SK-N-SH (cell line): ENCODE measurements around the gene MAPT.

Experiments used
- CTCF ChIP-seq: fragments of 200-600 bp; sonication (generic); IDR thresholded peaks from 2 replicates; pipeline ENCODE4 v1.6.1; 2017; ENCODE audit warnings: antibody characterized with exemption, mild to moderate bottlenecking, moderate library complexity
- EP300 ChIP-seq, 2 experiments: IDR thresholded peaks; 2 replicates each; pipeline versions ENCODE4 v1.4.0 to v1.6.1; 2012; ENCODE audit warnings: borderline replicate concordance in 1 of 2, low read depth in 1 of 2, low read length in 1 of 2
- EZH2phosphoT487 ChIP-seq: fragments of 200-600 bp; sonication (generic); IDR thresholded peaks from 2 replicates; pipeline ENCODE4 v1.6.1; 2017; ENCODE audit warnings: low read depth, mixed run types, mild to moderate bottlenecking, antibody characterized with exemption, moderate library complexity, borderline replicate concordance
- FOSL2 ChIP-seq: IDR thresholded peaks from 2 replicates; pipeline ENCODE4 v1.4.0; 2012; ENCODE audit warnings: low read depth, mild to moderate bottlenecking, moderate library complexity, borderline replicate concordance
- GATA2 ChIP-seq: sonication (generic); formaldehyde crosslinking; IDR thresholded peaks from 2 replicates; pipeline ENCODE4 v1.5.0; 2020; ENCODE audit warnings: mild to moderate bottlenecking, missing genetic modification reagents
- MAX ChIP-seq: IDR thresholded peaks from 2 replicates; pipeline ENCODE4 v1.4.0; 2012; ENCODE audit warnings: low read depth
- MEF2A ChIP-seq: IDR thresholded peaks from 2 replicates; pipeline ENCODE4 v1.4.0; 2012; ENCODE audit warnings: low read depth, borderline replicate concordance
- NFIC ChIP-seq: IDR thresholded peaks from 2 replicates; pipeline ENCODE4 v1.4.0; 2012; ENCODE audit warnings: borderline replicate concordance
- POLR2AphosphoS5 ChIP-seq: IDR thresholded peaks from 2 replicates; pipeline ENCODE4 v1.6.1; 2012; ENCODE audit warnings: low read depth, low read length
- RCOR1 ChIP-seq: fragments of 150-350 bp; IDR thresholded peaks from 2 replicates; pipeline ENCODE4 v1.6.1; 2017; ENCODE audit warnings: antibody characterized with exemption, low read length
- REST ChIP-seq: IDR thresholded peaks from 2 replicates; pipeline ENCODE4 v1.6.1; 2012; ENCODE audit warnings: mild to moderate bottlenecking, low read depth, low read length, moderate library complexity
- RXRA ChIP-seq: IDR thresholded peaks from 2 replicates; pipeline ENCODE4 v1.4.0; 2012; ENCODE audit warnings: low read depth, mild to moderate bottlenecking, borderline replicate concordance
- USF2 ChIP-seq: fragments of 150-350 bp; IDR thresholded peaks from 2 replicates; pipeline ENCODE4 v1.6.1; 2017; ENCODE audit warnings: antibody characterized with exemption, low read length, low read depth, borderline replicate concordance

GRCh38 chr17:46008591-46008990 is 114.2 kb downstream of the MAPT start:
- TF ChIP-seq MAX (no peak), REST (no peak), NFIC (no peak), RXRA (no peak), FOSL2 (no peak), CTCF (no peak), EP300 (IDR thresholded peaks at IDR 0.05; ENCODE audit: borderline replicate concordance in 1 of 2, low read depth in 1 of 2, low read length in 1 of 2) (no peak), RCOR1 (no peak), MEF2A (no peak), GATA2 (no peak), POLR2AphosphoS5 (no peak), EZH2phosphoT487 (no peak), USF2 (no peak)
